GM23338 (cell line): Measurements from ENCODE around the gene PAK1. TPM values are rescaled to one million over a fixed set of nuclear protein-coding genes. Genes with fewer than 3 reads are reported as not detected.
A peak's percentile ranks its signal among the peaks of the same experiment; 100 is the strongest.

Experiments used
- ATAC-seq: fragments of 200-7000 bp; cut with Tn5 transposase; 3 replicates; pipeline ENCODE4 v1.9.1; 2020
- DNase-seq: peaks from one replicate; pipeline ENCODE4 v3.0.0-alpha.2; 2015; ENCODE audit warnings: low spot score
- H2AFZ ChIP-seq: fragments of 200-600 bp; sonication (generic); 2 replicates; pipeline ENCODE4 v1.8.0; 2016; ENCODE audit warnings: antibody characterized with exemption, mild to moderate bottlenecking, moderate library complexity
- H3F3A ChIP-seq: fragments of 200-600 bp; sonication (generic); replicated peaks from 2 replicates; pipeline ENCODE4 v1.8.0; 2017; ENCODE audit warnings: antibody characterized with exemption, mixed run types, low read depth
- H3K27ac ChIP-seq: fragments of 200-600 bp; sonication (generic); 2 replicates; pipeline ENCODE4 v1.6.1; 2016; ENCODE audit warnings: low read depth
- H3K27me3 ChIP-seq: fragments of 200-600 bp; sonication (generic); 2 replicates; pipeline ENCODE4 v1.8.0; 2016; ENCODE audit warnings: mild to moderate bottlenecking, mixed run types, moderate library complexity; ENCODE audit not compliant: insufficient read depth
- H3K36me3 ChIP-seq: fragments of 200-600 bp; sonication (generic); 2 replicates; pipeline ENCODE4 v1.8.0; 2016; ENCODE audit warnings: mild to moderate bottlenecking; ENCODE audit not compliant: insufficient read depth
- H3K4me1 ChIP-seq: fragments of 200-600 bp; sonication (generic); 2 replicates; pipeline ENCODE4 v1.8.0; 2016; ENCODE audit warnings: mild to moderate bottlenecking, moderate library complexity; ENCODE audit not compliant: insufficient read depth
- H3K4me2 ChIP-seq: fragments of 200-600 bp; sonication (generic); 2 replicates; pipeline ENCODE4 v1.7.1; 2017; ENCODE audit warnings: mixed run types
- H3K4me3 ChIP-seq: fragments of 200-600 bp; sonication (generic); 2 replicates; pipeline ENCODE4 v1.6.1; 2016; ENCODE audit warnings: mixed run types
- H3K79me2 ChIP-seq: fragments of 200-600 bp; sonication (generic); replicated peaks from 2 replicates; pipeline ENCODE4 v1.8.0; 2017; ENCODE audit warnings: mild to moderate bottlenecking; ENCODE audit not compliant: insufficient read depth
- H3K9me2 ChIP-seq: fragments of 200-600 bp; sonication (generic); 2 replicates; pipeline ENCODE4 v1.8.0; 2017; ENCODE audit not compliant: insufficient read depth
- H4K20me1 ChIP-seq: fragments of 200-600 bp; sonication (generic); replicated peaks from 2 replicates; pipeline ENCODE4 v1.8.0; 2017; ENCODE audit warnings: mild to moderate bottlenecking; ENCODE audit not compliant: insufficient read depth
- H3K27ac Mint-ChIP-seq: 2 replicates; pipeline ENCODE4 v1.8.0; 2020; ENCODE audit warnings: inconsistent platforms, mild to moderate bottlenecking, moderate library complexity, mixed read lengths
- H3K27me3 Mint-ChIP-seq: 3 replicates; pipeline ENCODE4 v1.8.0; 2022; ENCODE audit warnings: low read depth, mild to moderate bottlenecking, moderate library complexity, mixed read lengths, inconsistent platforms; ENCODE audit not compliant: insufficient read depth, poor library complexity
- H3K36me3 Mint-ChIP-seq: 3 replicates; pipeline ENCODE4 v1.8.0; 2021; ENCODE audit warnings: low read depth, mild to moderate bottlenecking, inconsistent platforms, moderate library complexity, mixed read lengths
- H3K4me1 Mint-ChIP-seq: 3 replicates; pipeline ENCODE4 v1.8.0; 2020; ENCODE audit warnings: mild to moderate bottlenecking, inconsistent platforms, mixed read lengths
- H3K4me3 Mint-ChIP-seq: 3 replicates; pipeline ENCODE4 v1.8.0; 2021; ENCODE audit warnings: moderate library complexity, mild to moderate bottlenecking, inconsistent platforms, mixed read lengths
- H3K9me3 Mint-ChIP-seq: 3 replicates; pipeline ENCODE4 v1.8.0; 2020; ENCODE audit warnings: moderate library complexity, mild to moderate bottlenecking, inconsistent platforms, mixed read lengths
- CTCF ChIP-seq, 2 experiments: fragments of 200-600 bp in 1 of 2; sonication (generic) in 1 of 2; conservative IDR thresholded peaks; 2 replicates each; pipeline versions ENCODE4 v1.5.1 to v1.6.1; 2016 to 2017; ENCODE audit warnings: antibody characterized with exemption in 2 of 2, low read depth in 2 of 2, mild to moderate bottlenecking in 2 of 2, moderate library complexity in 1 of 2
- ETS1 ChIP-seq: IDR thresholded peaks from 2 replicates; pipeline ENCODE4 v1.6.1; 2016; ENCODE audit warnings: antibody characterized with exemption
- EZH2phosphoT487 ChIP-seq: fragments of 200-600 bp; sonication (generic); IDR thresholded peaks from one replicate; pipeline ENCODE4 v1.8.1; 2018; ENCODE audit warnings: antibody characterized with exemption; ENCODE audit not compliant: unreplicated experiment
- JUNB ChIP-seq: IDR thresholded peaks from one replicate; pipeline ENCODE4 v1.6.1; 2016; ENCODE audit warnings: antibody characterized with exemption; ENCODE audit not compliant: unreplicated experiment
- POLR2AphosphoS5 ChIP-seq: IDR thresholded peaks from 2 replicates; pipeline ENCODE4 v1.6.1; 2016; ENCODE audit warnings: antibody characterized with exemption, low read depth
- STAT1 ChIP-seq: IDR thresholded peaks from one replicate; pipeline ENCODE4 v1.6.1; 2016; ENCODE audit warnings: antibody characterized with exemption; ENCODE audit not compliant: unreplicated experiment
- ZNF331 ChIP-seq: fragments of 250-450 bp; sonication (Bioruptor Pico); IDR thresholded peaks from 2 replicates; pipeline ENCODE4 v1.5.0; 2020; ENCODE audit warnings: low read depth, mild to moderate bottlenecking, moderate library complexity
- ZNF462 ChIP-seq: fragments of 250-450 bp; sonication (Bioruptor Pico); IDR thresholded peaks from 2 replicates; pipeline ENCODE4 v1.5.0; 2020; ENCODE audit warnings: mild to moderate bottlenecking, moderate library complexity
- polyA plus RNA-seq: library from polyadenylated mRNA; unstranded; fragments of >200 nt; fragmentation: Nextera tagmentation; extraction: Ambion mirVana; gene quantifications from 2 replicates; pipeline ENCODE4 v1.2.1, GENCODE V29; 2016
- total RNA-seq: library from RNA; depleted of rRNA; stranded (reverse); fragments of >200 nt; shearing (Covaris generic); gene quantifications from 2 replicates; pipeline ENCODE4 v1.2.3, GENCODE V29; 2014

Gene PAK1
- total and polyA plus RNA-seq, 2 experiments from 2014 or later = 102 to 175 TPM

GRCh38 chr11:77309401-77310085 lies 164.4 kb downstream of the PAK1 start (continued):
- TF ChIP-seq ZNF462 (CRISPR knock-in tag) = no peak
- TF ChIP-seq ETS1 = no peak
- no peak for TF ChIP-seq ZNF331 (CRISPR knock-in tag)
- TF ChIP-seq JUNB = no peak
- TF ChIP-seq EZH2phosphoT487 = no peak
- TF ChIP-seq STAT1 = no peak
- TF ChIP-seq POLR2AphosphoS5 = no peak

- Mint-ChIP-seq H3K4me3 (no peak overlapping the region), H3K36me3 (no peaks in the 10 kb centered on the region), H3K27ac (no peak overlapping the region), H3K9me3 (no peaks in the 10 kb centered on the region), H3K27me3 (no peaks in the 10 kb centered on the region), H3K4me1 (peaks cover 9% of the 10 kb centered on the region)
- Histone ChIP-seq H3K27ac (no peak overlapping the region), H3K9me2 (no peaks in the 10 kb centered on the region), H2AFZ (peak overlapping the region; percentile 34; the same call in 1 of the 2 replicates), H3K4me1 (0 out of 2 replicates have a peak, but pooled peaks cover 4% of the 10 kb centered on the region), H4K20me1 (no peaks in the 10 kb centered on the region), H3K36me3 (no peaks in the 10 kb centered on the region), H3K79me2 (no peaks in the 10 kb centered on the region), H3K27me3 (no peaks in the 10 kb centered on the region), H3F3A (no peaks in the 10 kb centered on the region), H3K4me2 (no peak overlapping the region), H3K4me3 (no peak overlapping the region)
- no peak for TF ChIP-seq CTCF (conservative IDR thresholded peaks at IDR 0.05; ENCODE audit: low read depth in 2 of 2)
- DNase-seq (no peak), ATAC-seq (no peak)
These were observed 165.1 kb downstream of the PAK1 start for GRCh38 chr11:77308838-77309237.
